Measurements from ENCODE around the gene BHLHA15.

- TF ChIP-seq CTCF (conservative IDR thresholded peaks at IDR 0.05 in 1 of 2, IDR thresholded peaks at IDR 0.05 in 1 of 2; ENCODE audit: extremely low read depth in 1 of 2, insufficient read depth in 1 of 2, low read depth in 1 of 2, low read length in 2 of 2): no peak
- TF ChIP-seq EZH2 (IDR thresholded peaks at IDR 0.05; ENCODE audit: borderline replicate concordance, low read length): no peak
Observed at GRCh38 chr7:98171449-98171848, 39.8 kb upstream of the BHLHA15 start.
